OCI-M2 (cell line): Measurements from ENCODE around the gene SHQ1.

ENCODE experiments used
- DNase-seq: peaks from one replicate; lab custom pipeline; 2025; ENCODE audit not compliant: unreplicated experiment; lab: John Stamatoyannopoulos, UW

The SHQ1 gene

DNA sequence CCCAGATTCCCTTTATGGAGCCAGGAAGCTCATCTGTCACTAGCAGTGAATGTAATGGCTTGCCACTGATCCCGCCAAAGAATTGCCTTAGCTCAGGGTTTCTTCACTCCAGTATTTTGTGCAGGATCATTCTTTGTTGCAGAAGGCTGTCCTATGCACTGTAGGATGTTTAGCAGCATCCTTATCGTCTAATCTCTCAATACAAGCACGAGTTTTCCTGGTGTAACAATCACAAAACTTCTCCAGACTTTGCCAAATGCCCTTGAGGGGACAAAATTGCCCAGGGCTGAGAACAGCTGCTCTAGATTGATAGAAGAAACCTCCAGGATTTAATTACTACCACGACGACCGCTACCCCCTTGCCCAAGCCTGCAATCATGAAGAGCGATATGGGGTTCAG is 6.8 kb upstream of the SHQ1 start:
- DNase-seq: no peak

DNA sequence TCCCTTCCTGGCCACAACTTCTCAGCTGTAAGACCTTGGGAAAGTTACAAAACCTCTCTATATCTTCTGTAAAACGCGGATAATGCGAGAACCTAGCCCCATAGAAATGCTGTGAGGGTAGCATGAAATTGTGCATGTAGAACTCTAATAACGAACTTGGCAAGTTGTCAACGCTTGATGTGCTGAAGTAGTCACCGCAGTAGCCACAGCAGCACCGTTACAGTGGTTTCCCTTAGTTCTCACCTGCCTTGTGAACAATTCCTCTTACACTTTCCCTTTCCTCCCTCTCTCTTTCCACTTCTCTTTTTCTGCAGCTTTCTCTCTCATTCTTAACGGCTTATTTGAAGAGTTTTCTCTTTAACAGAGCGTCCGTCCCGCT is 447 bp upstream of the SHQ1 start:
- DNase-seq: no peak

GRCh38 chr3:72847282-72847681 is 963 bp downstream of the SHQ1 start:
- no peak for DNase-seq

GRCh38 chr3:72846166-72846565 is 2.1 kb downstream of the SHQ1 start:
- no peak for DNase-seq

DNA sequence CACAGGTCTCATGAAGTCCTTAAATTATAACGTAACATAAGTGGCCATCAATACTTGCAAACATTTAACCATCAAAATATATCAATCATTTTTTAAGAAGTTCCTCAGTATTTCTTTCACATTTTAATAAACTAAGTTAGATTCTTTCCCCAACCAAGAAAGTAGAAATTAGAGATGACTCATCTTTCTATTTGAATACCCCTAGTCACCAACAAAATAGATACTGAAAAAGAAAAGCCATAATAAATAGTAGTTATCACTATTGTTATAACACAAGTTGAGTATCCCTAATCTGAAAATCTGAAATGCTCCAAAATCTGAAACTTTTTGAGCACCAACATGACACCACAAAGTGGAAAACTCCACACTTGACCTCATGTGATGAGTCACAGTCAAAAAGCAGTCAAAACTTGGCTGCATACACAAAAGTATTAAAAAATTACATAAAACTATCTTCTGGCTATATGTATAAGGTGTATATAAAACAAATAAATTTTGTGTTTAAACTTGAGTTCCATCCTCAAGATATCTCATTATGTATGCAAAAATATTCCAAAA is 3.7 kb downstream of the SHQ1 start:
- DNase-seq: no peak

DNA sequence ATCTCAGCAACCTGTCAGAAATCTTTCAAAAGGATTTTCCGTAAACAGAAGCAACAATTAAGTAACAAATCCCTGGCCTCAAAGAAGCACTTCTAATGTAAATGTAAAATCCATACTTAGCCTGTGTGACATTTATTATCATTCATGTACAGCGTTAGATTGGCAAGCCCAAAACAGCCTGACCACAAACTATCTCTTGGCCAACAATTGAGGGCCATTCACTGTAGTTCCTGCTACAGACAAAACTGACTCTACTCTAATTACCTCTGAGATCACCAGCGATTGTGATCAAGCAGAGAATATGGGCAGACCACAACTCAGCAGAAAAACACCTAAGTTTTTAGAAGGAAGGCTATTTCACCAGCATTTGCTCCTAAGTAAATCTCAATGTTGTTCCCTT is 9.2 kb downstream of the SHQ1 start:
- no peak for DNase-seq

GRCh38 chr3:72836923-72837322 is 11.3 kb downstream of the SHQ1 start:
- DNase-seq: no peak

- DNase-seq: no peak
Measured at GRCh38 chr3:72836416-72836815, 11.8 kb downstream of the SHQ1 start.

- DNase-seq: no peak
Measured at GRCh38 chr3:72830452-72831223, 17.6 kb downstream of the SHQ1 start.

- DNase-seq: no peak
Measured at GRCh38 chr3:72829701-72830100, 18.5 kb downstream of the SHQ1 start.

DNA sequence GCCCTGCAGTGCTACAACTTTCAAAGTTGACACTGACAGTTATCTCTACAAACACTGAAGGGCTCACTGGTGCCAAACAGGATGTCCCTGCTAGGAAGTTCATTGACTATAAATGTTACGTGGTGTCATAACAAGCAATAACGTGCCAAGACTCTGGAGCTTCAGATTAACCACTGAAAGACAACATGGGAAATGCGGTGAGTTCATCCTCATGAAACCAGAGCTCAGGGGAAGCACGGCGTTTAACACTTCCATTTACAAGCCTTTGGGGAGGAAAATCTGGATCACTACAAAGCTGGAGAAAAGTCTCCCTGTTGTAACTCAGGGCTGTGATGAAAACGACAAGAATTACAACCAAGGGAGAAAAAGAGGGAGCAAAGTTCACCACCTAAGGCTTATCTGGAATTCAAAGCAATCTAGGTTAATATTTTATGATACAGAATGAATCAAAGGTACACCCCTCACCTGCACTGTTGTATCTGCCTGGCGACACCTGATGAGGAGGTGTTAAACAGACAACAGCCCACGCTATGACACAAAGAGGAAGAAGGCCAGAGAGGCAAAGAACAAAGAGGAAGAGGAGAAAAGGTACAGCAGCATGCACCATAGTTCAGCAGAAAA is 27.0 kb downstream of the SHQ1 start:
- no peak for DNase-seq

GRCh38 chr3:72820415-72820814 is 27.8 kb downstream of the SHQ1 start:
- DNase-seq: no peak

DNA sequence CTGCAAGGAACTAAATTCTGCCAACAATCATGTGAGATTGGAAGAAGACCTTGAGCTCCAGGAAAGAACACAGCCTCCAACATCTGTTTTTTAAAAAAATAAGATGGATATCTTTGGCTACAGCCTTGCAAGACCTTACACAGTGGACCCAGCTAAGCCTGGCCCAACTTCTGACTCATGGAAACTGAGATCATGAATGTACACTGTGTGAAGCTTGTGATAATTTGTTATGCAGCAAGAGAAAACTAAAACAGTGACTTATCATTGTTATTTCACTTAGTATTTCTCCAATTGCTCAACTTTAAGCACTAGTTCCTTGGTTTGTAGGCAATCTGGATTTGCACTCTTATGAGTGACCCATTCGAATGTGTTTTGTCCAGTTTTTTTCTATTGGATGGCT is 29.3 kb downstream of the SHQ1 start:
- no peak for DNase-seq

DNA sequence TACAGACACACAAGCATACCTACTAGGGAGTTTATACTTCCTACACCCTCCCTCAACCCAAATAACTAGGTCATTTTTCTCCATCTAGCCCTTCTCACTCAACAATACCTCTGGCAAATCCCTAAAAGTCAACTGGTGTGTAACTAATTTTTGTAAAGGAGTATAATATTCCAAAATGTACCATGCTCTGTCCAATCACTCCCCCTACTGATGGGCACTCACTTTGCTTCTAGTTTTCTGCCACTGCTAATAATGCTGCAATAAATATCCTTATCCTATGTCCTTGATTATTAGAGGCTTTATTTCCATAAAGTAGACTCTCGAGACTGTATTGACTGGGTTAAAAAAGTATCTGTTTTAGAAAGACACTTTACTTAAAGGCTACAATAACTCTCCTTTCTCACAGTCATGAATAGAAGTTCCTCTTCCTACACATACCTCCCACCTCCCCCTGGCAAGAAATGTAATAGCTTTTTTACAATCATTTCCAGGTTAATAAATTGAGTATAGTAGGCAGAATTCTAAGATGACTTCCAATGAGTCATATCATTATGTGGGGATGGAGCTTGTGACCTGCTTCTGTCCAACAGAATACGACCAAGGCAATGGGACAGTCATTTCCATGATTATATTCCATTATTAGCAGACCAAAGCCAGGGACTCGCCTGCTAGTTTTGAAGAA is 30.0 kb downstream of the SHQ1 start:
- DNase-seq: no peak

DNA sequence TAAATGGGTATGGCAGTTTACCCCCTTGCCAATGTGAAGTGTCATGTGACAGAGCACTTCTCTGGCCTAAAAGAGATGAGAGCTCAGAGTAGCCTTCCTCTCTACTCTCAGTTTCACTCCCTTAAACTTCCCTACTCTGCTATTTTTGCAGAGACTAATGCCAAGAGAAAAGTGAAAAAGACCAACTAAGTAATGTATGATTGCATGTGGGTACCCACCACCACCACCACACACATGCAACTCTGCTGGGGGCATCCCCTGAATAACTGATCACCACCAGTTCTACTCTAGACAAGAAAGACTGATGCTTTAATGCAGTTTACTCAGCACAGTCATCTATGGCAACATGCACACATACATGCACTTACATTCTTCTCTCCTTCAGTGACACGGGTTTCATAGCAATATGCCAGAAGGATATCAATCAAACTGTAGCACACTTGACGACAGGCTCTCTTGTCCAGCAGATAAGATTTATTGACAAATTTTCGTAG is 31.3 kb downstream of the SHQ1 start:
- DNase-seq: no peak

- no peak for DNase-seq
Measured at GRCh38 chr3:72814308-72814707, 33.9 kb downstream of the SHQ1 start.

DNA sequence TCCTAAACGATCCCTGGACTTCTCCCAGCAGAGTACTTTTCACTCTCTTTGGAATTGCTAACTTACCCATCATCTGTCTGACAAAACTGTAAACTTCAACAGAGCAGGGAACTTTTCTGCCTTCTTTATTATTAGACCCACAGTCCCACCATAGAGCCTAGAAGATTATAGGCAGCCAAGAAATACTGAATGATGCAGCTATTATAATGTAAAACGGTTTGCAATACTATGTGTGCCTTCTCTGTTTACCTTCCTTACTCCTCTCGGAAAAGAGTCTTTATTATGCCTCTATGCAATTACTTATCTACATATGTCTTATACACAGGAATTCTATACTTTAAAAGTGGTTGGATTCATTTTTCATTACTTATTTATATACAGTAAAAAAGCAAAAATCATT is 36.0 kb downstream of the SHQ1 start:
- no peak for DNase-seq

- no peak for DNase-seq
Measured at GRCh38 chr3:72811571-72811970, 36.7 kb downstream of the SHQ1 start.

GRCh38 chr3:72810659-72811434 is 37.4 kb downstream of the SHQ1 start:
- DNase-seq: no peak

DNA sequence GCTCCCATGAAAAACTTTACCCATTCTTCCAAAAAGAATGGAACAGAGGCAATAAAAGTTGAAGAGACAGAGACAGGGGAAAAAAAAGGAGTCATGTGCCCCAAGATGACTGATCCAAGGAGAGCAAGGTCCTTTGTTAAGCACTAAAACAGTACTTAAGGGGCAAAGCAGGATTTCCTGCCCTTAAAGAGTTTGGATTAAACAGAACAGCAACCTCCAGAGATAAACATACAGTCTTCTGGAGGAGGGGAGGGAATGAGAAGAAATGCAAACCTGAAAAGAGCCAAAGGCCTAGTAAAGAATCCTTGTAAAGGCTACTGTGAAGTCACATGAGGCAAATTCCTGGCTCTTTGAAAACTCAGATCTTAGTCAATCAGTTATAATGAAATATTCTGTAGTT is 38.2 kb downstream of the SHQ1 start:
- DNase-seq: no peak

GRCh38 chr3:72804361-72804760 is 43.9 kb downstream of the SHQ1 start:
- no peak for DNase-seq
